Activated CD8-positive, alpha-beta memory T cell treated with anti-CD3 and anti-CD28 coated beads for 36 hours (primary cell): ENCODE measurements around the gene SH2B3. TPM values are rescaled to one million over a fixed set of nuclear protein-coding genes. Genes with fewer than 3 reads are reported as not detected.

ENCODE experiments used
- CTCF ChIA-PET: fragments of 350-600 bp; sonication (Branson Sonifier 250); formaldehyde crosslinking; loops from one replicate; lab custom pipeline; 2021; ENCODE audit warnings: antibody characterized with exemption; lab: Charles Lee
- POLR2A ChIA-PET: fragments of 350-600 bp; sonication (Branson Sonifier 250); formaldehyde crosslinking; loops from one replicate; lab custom pipeline; 2021; ENCODE audit warnings: antibody characterized with exemption; lab: Charles Lee
- total RNA-seq, 2 experiments: library from RNA; stranded (reverse); gene quantifications; one replicate each; pipeline ENCODE4 v1.2.3, GENCODE V29; 2021

The SH2B3 gene
- total RNA-seq, 2 experiments from 2014 or later: 56.8 to 58.4 TPM

DNA sequence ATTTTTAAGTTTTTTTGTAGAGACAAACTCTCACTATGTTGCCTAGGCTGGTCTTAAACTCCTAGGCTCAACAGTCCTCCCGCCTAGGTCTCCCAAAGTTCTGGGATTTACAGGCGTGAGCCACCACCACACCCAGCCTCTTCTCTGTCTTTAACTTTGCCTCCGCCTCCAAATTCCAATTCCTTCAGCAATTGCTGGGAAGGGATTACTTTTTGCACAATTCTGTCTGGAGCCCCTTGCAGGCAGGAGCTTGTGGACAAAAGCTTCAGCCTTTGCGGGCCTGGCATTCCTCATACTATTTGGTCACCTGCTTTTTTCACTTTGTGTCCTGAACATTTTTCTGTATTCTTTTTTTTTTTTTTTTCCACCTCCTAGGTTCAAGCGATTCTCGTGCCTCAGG lies 26.0 kb downstream of the SH2B3 start:
- ChIA-PET CTCF (interaction anchor here (1.0 to 6.9 kb wide), 4 partner anchors 9 to 34 kb away, joined by 4 to 39 read pairs (median 24); no protein-coding TSS in a partner anchor), POLR2A (interaction anchor here (0.6 to 3.3 kb wide), 3 partner anchors 12 to 26 kb away, joined by 3 to 20 read pairs (median 3); partner anchors contain the start of gene SH2B3)

DNA sequence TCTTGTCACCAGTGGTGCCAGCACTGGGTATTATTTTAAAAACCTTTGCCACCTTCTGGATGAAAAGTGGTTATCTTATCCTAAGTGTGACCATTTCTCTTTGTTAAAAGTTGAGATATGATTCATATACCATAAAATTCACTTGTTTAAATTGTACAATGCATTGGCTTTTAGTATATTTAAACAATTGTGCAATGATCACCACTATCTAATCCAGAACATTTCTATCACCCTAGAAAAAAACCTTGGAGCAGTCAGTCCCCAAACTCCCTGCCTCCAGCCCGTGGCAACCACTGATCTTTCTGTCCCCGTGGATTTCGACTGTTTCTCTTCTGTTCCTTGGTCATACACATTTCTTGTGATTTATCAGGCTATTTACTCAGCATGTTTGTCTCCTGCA lies 28.3 kb downstream of the SH2B3 start:
- ChIA-PET POLR2A (interaction anchor here (0.8 to 2.5 kb wide), 3 partner anchors 10 to 34 kb away, joined by 3 to 28 read pairs (median 18); partner anchors contain the start of gene SH2B3), CTCF (interaction anchor here (0.9 to 3.6 kb wide), 5 partner anchors 10 to 37 kb away, joined by 3 to 27 read pairs (median 21); no protein-coding TSS in a partner anchor)

GRCh38 chr12:111434680-111435338 lies 29.1 kb downstream of the SH2B3 start:
- ChIA-PET POLR2A (interaction anchor here (0.8 to 2.5 kb wide), 3 partner anchors 10 to 34 kb away, joined by 3 to 28 read pairs (median 18); partner anchors contain the start of gene SH2B3), CTCF (interaction anchor here (0.6 to 3.6 kb wide), 10 partner anchors 9 to 103 kb away, joined by 3 to 27 read pairs (median 6); no protein-coding TSS in a partner anchor)

GRCh38 chr12:111435661-111436201 lies 30.0 kb downstream of the SH2B3 start:
- ChIA-PET POLR2A (interaction anchor here (2.2 to 2.5 kb wide), 2 partner anchors 9 to 31 kb away, joined by 18 to 28 read pairs; partner anchors contain the start of gene SH2B3), CTCF (interaction anchor here (1.0 to 3.6 kb wide), 8 partner anchors 8 to 39 kb away, joined by 3 to 27 read pairs (median 8); no protein-coding TSS in a partner anchor)

DNA sequence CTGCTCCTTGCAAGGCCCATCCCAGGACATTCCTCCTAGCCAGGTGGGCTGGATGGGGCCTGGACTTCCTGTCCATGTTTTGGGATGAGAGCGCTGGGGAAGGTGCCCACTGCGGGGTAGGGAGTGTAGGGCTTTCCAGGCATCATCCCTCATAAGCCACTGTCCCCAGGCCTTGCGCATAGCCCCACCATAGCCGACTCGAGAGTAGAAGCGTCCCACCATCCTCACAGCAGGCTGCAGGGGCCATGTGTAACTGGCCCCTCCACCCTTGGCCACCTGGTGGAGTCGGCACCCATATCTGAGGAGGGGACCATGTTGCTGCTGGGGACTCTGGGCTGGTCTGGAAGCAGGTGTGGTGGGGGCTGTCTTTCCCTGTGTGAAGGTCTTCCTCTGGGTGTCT lies 30.5 kb downstream of the SH2B3 start:
- POLR2A ChIA-PET: interaction anchor here (2.5 kb wide), 1 partner anchor 31 kb away, joined by 18 read pairs; the partner anchor contains the start of gene SH2B3
- CTCF ChIA-PET: interaction anchor here (1.0 to 3.6 kb wide), 5 partner anchors 8 to 39 kb away, joined by 3 to 27 read pairs (median 21); no protein-coding TSS in a partner anchor

DNA sequence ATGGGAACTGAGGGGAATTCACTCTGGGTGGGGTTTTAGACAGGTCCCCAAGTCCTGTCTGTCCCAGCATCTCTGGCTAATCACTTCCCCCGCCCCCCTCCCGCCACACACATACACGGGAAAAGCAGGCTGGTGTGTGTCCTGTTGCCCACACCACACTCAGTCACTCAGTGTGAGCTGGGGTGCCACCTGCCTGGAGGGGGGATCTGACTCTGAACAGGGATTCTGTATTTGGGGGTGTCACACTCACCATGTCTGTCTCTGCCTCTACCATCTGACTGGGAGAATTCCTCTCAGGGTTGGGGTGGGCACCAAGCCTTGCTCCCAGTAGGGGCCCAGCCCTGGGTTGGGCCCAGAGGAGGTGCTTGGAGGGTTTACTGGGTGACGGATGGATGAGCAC lies 31.1 kb downstream of the SH2B3 start:
- POLR2A ChIA-PET: interaction anchor here (1.2 kb wide), 1 partner anchor 33 kb away, joined by 3 read pairs; no protein-coding TSS in a partner anchor

DNA sequence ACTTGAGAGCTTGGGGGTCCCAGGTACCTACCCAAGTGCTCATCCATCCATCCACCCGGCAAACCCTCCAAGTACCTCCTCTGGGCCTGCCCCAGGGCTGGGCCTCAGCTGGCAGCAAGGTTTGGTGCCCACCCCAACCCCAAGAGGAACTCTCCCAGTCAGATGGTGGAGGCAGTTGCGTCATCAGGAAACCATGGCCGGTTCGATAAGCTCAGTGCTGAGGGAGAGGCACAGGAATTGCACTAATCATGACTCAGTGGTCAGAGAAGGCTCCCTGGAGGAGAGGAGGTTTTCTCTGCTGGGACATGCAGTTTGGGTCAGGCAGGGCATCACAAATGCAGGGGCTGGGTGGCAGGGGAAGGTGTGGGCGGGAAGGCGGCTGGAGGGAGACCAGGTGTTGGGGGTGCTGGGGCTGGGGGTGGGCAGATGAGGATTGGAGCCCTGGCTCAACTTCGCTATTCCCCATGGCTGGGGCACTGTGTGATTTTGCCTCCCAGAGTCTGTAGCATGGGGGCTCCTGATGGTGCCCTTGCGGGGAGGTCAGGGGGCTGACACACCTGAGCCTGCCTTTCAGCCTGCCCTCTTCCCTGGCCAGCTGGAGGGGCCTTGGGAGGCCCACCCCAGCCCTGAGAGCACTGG lies 32.2 kb downstream of the SH2B3 start:
- CTCF ChIA-PET: interaction anchor here (25.3 kb wide), 1 partner anchor 39 kb away, joined by 393 read pairs; the partner anchor contains the start of gene SH2B3
- POLR2A ChIA-PET: interaction anchor here (0.8 to 1.2 kb wide), 2 partner anchors 33 to 34 kb away, joined by 3 read pairs; no protein-coding TSS in a partner anchor

More for the DNA sequence above, 31.1 kb downstream of the SH2B3 start:
- CTCF ChIA-PET: interaction anchor here (25.3 kb wide), 1 partner anchor 38 kb away, joined by 393 read pairs; the partner anchor contains the start of gene SH2B3

- POLR2A ChIA-PET: no interaction called here
These were observed 32.8 kb downstream of the SH2B3 start for GRCh38 chr12:111438481-111438880.

DNA sequence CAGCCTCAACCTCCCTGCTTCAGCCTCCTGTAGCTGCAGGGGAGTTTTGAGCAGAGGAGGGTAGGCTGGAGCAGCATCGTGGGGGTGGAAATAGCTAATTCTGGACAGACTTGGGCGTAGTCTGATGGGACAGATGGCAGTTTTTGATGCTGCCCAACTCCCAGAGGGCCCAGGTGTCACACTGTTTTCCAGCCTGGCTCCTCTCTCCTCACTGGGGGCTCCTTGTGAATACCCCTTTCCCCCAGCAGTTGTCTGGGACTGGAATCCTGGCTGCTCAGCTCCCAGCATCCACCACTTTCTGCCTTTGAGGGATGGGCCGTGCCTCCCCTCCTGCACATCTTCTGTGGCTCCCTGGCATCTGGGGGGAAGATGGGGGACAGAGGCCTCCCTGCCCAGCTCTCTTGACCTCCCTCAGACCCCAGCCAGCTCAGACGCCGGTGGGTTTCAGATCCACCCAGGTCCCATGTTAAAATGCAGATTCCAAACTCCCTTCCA lies 34.0 kb downstream of the SH2B3 start:
- POLR2A ChIA-PET: no interaction called here
- CTCF ChIA-PET: interaction anchor here (0.8 to 25.3 kb wide), 3 partner anchors 10 to 41 kb away, joined by 3 to 393 read pairs (median 4); partner anchors contain the start of gene SH2B3

More at GRCh38 chr12:111438481-111438880, 32.8 kb downstream of the SH2B3 start:
- CTCF ChIA-PET: interaction anchor here (25.3 kb wide), 1 partner anchor 40 kb away, joined by 393 read pairs; the partner anchor contains the start of gene SH2B3

- ChIA-PET CTCF (interaction anchor here (1.4 to 25.3 kb wide), 2 partner anchors 11 to 41 kb away, joined by 4 to 393 read pairs; partner anchors contain the start of gene SH2B3), POLR2A (no interaction called here)
These were observed 34.4 kb downstream of the SH2B3 start for GRCh38 chr12:111440152-111440551.

- ChIA-PET CTCF (interaction anchor here (0.6 to 25.3 kb wide), 2 partner anchors 42 to 423 kb away, joined by 3 to 393 read pairs; partner anchors contain the start of gene SH2B3), POLR2A (interaction anchor here (1.2 kb wide), 1 partner anchor 36 kb away, joined by 3 read pairs; no protein-coding TSS in a partner anchor)
These were observed 34.9 kb downstream of the SH2B3 start for GRCh38 chr12:111440631-111441030.

DNA sequence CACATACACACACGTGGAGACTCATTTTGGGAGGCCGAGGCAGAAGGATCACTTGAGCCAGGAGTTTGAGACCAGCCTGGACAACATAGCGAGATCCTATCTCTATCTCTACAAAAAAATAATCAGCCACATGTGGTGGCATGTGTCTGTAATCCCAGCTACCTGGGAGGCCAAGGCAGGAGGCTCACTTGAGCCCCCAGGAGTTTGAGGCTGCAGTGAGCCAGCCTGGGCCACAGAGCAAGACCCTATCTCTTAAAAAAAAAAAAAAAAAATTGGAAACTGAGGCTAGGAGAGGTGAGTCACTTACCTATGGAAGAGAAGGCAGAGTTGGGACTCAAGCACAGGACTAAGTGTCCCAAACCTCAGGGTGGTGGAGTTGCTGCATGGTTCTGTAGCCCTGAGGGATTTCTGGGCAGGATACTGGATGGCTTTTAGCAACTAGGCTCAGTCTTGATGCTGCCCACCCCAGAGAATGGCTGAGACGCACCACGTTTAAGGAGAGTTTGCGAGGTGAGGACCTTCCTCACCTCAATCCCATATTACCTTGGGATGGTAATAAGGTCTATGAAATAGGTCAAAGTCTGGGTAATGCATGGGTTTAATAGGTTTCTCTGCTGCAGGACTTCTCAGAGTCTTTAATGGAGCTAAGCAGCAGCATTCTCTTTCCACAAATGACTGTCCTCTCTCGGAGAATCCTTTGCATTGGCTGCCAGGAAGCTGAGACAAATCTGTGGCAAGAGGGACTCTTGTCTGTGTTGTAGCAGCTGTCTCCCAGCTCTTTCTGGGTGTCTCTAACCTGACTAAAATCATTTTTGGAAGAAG lies 35.6 kb downstream of the SH2B3 start:
- ChIA-PET POLR2A (interaction anchor here (1.2 kb wide), 1 partner anchor 37 kb away, joined by 3 read pairs; no protein-coding TSS in a partner anchor), CTCF (interaction anchor here (0.6 to 25.3 kb wide), 4 partner anchors 12 to 931 kb away, joined by 3 to 393 read pairs (median 19); partner anchors contain the start of gene SH2B3)

DNA sequence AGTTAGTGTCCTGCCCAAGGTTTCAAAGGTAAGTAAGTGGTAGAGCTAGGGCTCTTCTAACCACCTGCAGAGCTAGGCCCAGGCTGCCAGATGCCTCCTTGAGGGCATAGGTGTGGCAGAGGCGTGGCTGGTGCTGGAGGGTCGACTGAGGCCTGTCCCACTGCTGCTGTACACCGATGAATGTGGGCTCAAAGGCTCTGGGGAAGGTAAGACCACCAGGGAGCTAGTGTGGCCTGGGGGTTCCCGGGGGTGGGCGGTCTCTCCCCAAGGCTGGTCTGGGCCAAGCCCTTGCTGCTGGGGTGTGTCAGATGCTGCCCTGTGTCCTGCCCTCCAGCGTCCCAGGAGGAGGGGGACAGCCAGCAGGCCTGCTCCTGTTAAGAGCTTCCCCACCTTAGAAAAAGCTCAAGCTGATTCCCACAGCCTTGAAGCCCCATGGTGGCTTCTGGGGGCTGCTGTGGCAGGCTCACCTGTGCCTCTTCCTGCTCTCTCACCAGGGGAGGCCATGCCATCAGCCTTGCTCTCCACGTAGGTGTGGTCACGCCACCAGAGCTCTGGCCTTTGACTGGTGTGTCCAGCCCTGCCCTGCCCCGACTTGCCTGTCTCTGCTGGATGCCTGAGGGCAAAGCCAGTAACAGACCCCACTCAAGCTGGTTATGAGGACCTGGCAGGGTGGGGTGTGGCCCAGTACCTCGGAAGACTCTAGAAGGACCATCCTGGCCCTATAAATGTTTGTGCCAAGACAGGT lies 36.8 kb downstream of the SH2B3 start:
- ChIA-PET POLR2A (interaction anchor here (0.9 to 2.9 kb wide), 2 partner anchors 12 to 18 kb away, joined by 3 to 20 read pairs; no protein-coding TSS in a partner anchor), CTCF (interaction anchor here (0.6 to 25.3 kb wide), 5 partner anchors 7 to 929 kb away, joined by 3 to 393 read pairs (median 27); partner anchors contain the start of gene SH2B3)

DNA sequence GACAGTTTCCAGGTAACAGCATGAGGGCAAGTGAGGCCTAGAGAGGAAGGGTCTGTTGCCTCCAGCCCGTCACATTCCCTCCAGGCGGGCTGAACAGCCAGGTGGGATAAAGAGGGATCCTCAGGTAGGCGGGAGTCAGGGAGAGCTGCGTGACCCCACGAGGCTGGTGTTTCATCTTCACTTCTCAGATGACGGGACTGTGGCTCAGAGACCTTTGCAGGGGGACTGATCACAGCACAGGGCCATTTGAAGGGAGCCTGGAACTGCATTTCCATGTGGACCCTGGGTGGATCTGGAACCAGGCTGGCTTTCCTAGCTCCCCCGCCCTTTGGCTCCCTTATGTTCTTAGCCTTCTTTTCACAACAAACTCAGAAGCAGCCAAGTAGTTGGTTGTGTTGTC lies 37.4 kb downstream of the SH2B3 start:
- ChIA-PET POLR2A (interaction anchor here (0.9 to 2.9 kb wide), 3 partner anchors 8 to 18 kb away, joined by 3 to 28 read pairs (median 20); no protein-coding TSS in a partner anchor), CTCF (interaction anchor here (1.4 to 25.3 kb wide), 5 partner anchors 8 to 44 kb away, joined by 5 to 393 read pairs (median 27); partner anchors contain the start of gene SH2B3)

DNA sequence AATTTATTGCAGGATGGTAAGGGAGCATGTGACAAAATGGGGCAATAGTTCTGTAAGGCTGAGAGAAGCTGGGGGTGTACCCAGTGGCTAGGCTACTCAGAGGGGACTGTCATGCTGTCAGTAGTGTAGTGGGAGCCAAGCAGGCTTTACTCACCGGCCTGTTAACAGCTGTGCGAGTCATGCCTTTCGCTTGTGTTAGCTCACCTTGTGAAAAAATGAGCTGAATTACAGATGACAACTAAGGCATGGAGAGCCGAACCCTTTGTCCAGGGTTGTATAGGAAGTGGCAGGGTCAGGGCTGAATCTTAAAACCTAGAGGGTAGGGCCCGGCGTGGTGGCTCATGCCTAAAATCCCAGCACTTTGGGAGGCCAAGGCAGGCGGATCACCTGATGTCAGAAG lies 37.9 kb downstream of the SH2B3 start:
- POLR2A ChIA-PET: interaction anchor here (0.9 to 2.9 kb wide), 4 partner anchors 9 to 39 kb away, joined by 3 to 28 read pairs (median 16); partner anchors contain the start of gene SH2B3
- CTCF ChIA-PET: interaction anchor here (1.8 to 25.3 kb wide), 4 partner anchors 8 to 45 kb away, joined by 9 to 393 read pairs (median 31); partner anchors contain the start of gene SH2B3
